ENCODE measurements around the gene ERI3.

Gene ERI3

DNA sequence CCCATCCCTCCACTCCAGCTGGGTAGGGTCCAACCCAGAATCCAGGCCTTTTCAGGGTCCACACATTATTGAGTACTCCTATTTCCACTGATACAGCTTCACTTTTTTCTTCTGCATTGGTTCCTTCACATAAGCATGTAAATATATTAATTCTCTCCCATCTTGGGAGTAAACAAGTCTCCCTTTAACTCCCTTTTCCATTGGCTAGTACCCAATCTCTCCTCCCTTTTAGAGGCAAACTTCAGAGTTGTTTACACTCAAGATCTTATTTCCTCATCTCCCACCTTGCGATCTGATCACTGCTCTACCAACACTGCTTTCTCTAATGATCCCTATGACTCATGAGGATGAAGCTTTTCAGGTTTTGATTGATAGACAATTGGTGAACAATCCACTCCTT lies 121.5 kb downstream of the ERI3 start:
- Mint-ChIP-seq H3K27ac (no peak overlapping the region), H3K9me3 (no peaks in the 10 kb centered on the region), H3K4me1 (peaks cover 9% of the 10 kb centered on the region), H3K27me3 (no peaks in the 10 kb centered on the region), H3K4me3 (no peak overlapping the region)
- DNase-seq (no peak), ATAC-seq (no peak)

DNA sequence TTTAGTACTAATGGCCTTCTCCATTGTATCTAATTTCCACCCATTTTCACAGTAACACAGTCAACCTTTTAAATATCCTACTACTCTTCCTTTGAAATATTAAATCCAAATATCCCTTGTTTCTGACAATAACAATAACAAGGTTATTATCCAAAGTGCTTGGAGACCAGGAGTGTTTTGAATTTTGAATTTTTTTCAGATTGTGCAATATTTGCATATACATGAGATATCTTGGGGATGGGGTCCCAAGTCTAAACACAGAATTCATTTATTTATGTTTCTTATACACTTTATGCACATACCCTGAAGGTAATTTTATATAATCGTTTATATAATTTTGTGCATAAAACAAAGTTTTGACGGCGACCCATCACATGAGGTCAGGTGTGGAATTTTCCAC lies 124.3 kb downstream of the ERI3 start:
- Mint-ChIP-seq H3K4me3 (no peak overlapping the region), H3K9me3 (no peaks in the 10 kb centered on the region), H3K27me3 (no peaks in the 10 kb centered on the region), H3K27ac (no peak overlapping the region), H3K4me1 (no peaks in the 10 kb centered on the region)
- ATAC-seq (no peak), DNase-seq (no peak)

DNA sequence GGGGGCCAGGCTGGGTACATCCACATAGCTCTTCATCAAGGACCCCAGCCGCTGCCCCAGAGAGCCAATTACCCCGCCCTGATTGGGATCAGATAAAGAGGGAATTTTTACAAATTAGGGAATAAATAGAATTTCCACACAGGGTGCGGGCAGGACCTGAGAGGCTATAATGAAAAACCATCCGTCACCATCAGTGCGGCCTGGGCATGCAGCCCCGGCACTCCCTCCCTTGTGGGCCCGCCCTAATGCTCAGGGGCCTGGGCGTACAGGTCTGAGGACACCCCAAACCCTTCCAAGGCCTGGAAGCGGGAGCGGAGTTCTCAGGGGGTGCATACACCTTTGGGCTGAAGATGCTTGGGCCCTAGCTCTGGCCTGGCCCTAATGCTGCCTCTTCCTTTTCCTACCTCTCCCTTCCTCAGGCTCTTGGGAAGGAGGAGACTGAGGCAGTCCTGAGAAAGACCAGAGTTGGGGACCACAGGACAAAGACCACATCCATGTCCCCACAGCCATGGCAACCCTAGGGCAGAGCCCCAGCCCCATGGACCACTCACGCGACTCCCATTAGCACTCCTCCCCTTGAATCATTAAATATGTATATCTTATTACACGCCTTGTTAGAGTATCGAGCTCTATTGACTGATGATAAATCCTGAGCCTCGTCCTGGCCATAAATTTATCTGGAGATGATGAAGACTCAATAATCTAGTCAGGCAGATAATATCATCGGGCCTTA lies 125.5 kb downstream of the ERI3 start:
- H3K9me3 Mint-ChIP-seq, result no peaks in the 10 kb centered on the region
- peak overlapping the region; percentile 7 to 51 for H3K27ac Mint-ChIP-seq
- DNase-seq (no peak), ATAC-seq (no peak)
- H3K27me3 Mint-ChIP-seq, result no peaks in the 10 kb centered on the region
- H3K4me1 Mint-ChIP-seq, result no peaks in the 10 kb centered on the region
- H3K4me3 Mint-ChIP-seq, result no peak overlapping the region

DNA sequence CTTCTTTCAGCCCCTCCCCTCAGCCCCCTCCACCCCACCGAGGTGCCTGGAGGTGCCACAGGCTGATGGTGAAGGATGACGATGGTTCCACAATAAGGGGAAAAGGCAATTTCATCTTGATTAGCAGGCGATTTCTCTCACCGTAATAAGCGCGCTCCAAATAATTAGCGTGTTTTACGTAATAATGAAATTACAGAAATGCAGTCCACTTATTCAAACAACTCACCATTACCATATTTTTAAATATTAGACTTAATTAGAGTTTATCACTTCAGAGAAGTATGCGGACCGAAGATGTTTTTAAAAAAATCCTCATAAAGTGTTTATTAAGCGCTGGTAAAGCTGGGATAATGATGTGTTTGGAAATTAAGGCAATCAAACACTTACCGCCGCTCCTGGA lies 126.8 kb downstream of the ERI3 start:
- peaks cover 6% of the 10 kb centered on the region for H3K4me1 Mint-ChIP-seq
- no peak overlapping the region for H3K27ac Mint-ChIP-seq
- no peak overlapping the region for H3K4me3 Mint-ChIP-seq
- H3K27me3 Mint-ChIP-seq, result no peaks in the 10 kb centered on the region
- DNase-seq, result no peak
- no peaks in the 10 kb centered on the region for H3K9me3 Mint-ChIP-seq
- ATAC-seq, result no peak

DNA sequence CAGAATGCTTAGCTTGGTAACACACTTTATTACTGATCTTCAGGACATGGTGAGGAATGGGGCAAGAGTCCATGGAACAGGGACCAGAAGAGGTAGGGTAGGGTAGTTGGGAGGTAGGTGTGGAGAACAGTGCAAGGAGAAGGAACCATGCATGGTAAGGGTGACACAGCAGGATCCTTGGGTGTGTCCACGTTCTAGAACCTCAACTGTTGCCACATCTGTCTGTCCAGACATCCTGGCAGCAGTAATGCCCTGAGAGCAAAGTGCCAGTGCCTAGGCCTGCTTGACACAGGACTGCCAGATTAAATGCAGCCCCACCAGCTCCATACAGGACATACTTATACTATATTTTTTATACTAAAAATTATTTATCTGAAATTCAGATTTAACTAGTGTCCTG lies 127.8 kb downstream of the ERI3 start:
- no peak for ATAC-seq
- Mint-ChIP-seq H3K27ac (no peak overlapping the region), H3K4me3 (no peak overlapping the region), H3K27me3 (no peaks in the 10 kb centered on the region), H3K4me1 (peaks cover 15% of the 10 kb centered on the region), H3K9me3 (no peaks in the 10 kb centered on the region)
- DNase-seq, result no peak

DNA sequence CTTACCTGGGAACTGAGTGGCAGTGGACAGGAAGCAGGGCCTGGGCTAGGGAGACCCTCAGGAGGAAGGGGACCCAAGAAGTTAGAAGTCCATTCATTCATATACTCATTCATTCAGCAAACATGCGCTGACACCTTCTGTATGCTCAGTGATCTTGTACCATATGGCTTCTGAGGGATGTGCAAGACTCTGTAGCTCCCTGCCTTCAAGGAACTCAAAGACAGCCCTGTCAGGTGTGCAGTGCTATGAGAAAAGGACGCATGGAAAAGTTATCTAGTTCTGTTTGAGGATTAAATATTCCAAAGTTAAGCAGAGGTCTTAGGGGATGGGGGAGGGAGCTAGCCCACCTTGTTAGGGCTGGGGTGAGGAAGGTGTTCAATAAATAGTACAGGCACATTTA lies 129.3 kb downstream of the ERI3 start:
- Mint-ChIP-seq H3K9me3 (no peaks in the 10 kb centered on the region), H3K27ac (no peak overlapping the region), H3K27me3 (no peaks in the 10 kb centered on the region), H3K4me3 (no peak overlapping the region), H3K4me1 (peaks cover 16% of the 10 kb centered on the region)
- DNase-seq (no peak), ATAC-seq (no peak)

GRCh38 chr1:44223187-44223610 lies 131.9 kb downstream of the ERI3 start:
- Mint-ChIP-seq H3K9me3 (no peaks in the 10 kb centered on the region), H3K27ac (peak overlapping the region; percentile 11 to 65)

GRCh38 chr1:44222397-44223186 lies 132.5 kb downstream of the ERI3 start:
- no peak for DNase-seq
- Mint-ChIP-seq H3K27me3 (no peaks in the 10 kb centered on the region), H3K9me3 (no peaks in the 10 kb centered on the region), H3K4me3 (no peak overlapping the region), H3K4me1 (peaks cover 21% of the 10 kb centered on the region), H3K27ac (peak overlapping the region in 1 of 2 donors; percentile 35)
- peak; percentile 13 for ATAC-seq

More at GRCh38 chr1:44223187-44223610, 131.9 kb downstream of the ERI3 start:
- no peak overlapping the region for H3K4me3 Mint-ChIP-seq
- H3K4me1 Mint-ChIP-seq, result peaks cover 21% of the 10 kb centered on the region
- no peak for DNase-seq
- no peaks in the 10 kb centered on the region for H3K27me3 Mint-ChIP-seq
- peak; percentile 31 for ATAC-seq

- DNase-seq, result no peak
- ATAC-seq, result no peak
- Mint-ChIP-seq H3K27ac (no peak overlapping the region), H3K9me3 (no peaks in the 10 kb centered on the region), H3K4me3 (no peak overlapping the region), H3K27me3 (no peaks in the 10 kb centered on the region), H3K4me1 (peaks cover 26% of the 10 kb centered on the region)
Measured at GRCh38 chr1:44221769-44222168, 133.3 kb downstream of the ERI3 start.

DNA sequence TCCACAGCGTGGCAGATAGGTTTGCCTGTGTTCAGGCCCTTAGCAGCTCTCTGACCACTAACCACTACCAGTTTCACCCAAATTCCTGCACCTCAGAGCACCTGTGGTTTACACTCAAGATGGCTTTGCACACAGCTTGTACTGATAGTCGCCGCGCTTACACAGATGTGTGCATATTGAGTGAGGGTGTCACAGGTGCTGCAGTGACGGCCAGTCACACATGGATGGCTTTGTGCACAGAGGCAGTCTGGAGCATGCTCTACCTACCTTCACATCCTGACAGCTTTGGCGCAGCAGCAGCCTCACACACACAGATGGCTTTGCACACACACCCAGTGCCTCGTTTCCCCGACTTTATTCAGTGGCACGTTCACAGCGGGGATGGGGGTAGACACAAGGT lies 134.3 kb downstream of the ERI3 start:
- DNase-seq (no peak), ATAC-seq (peak; percentile 37)
- no peak overlapping the region for H3K27ac Mint-ChIP-seq
- H3K27me3 Mint-ChIP-seq, result no peaks in the 10 kb centered on the region
- H3K4me3 Mint-ChIP-seq, result no peak overlapping the region
- no peaks in the 10 kb centered on the region for H3K9me3 Mint-ChIP-seq
- H3K4me1 Mint-ChIP-seq, result peaks cover 26% of the 10 kb centered on the region

GRCh38 chr1:44220001-44220751 lies 134.9 kb downstream of the ERI3 start:
- ATAC-seq (no peak), DNase-seq (no peak)
- Mint-ChIP-seq H3K4me1 (peaks cover 26% of the 10 kb centered on the region), H3K9me3 (no peaks in the 10 kb centered on the region), H3K27me3 (no peaks in the 10 kb centered on the region), H3K4me3 (no peak overlapping the region), H3K27ac (peak overlapping the region in 1 of 2 donors; percentile 29)

DNA sequence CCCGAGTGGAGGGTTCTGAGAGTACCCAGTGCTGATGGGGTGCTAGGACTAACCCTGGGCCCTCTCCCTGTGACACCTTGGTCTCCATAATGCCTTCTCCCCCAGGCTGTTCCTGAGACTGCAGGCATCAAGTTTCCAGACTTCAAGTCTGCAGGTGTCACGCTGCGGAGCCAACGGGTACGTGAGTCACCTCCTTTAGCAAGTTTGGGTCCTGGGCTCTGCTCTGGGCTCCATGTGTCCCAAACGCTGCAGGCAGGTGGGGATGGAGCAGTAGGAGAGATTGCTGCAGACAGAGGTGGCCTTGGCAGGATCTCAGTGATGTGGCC lies 135.8 kb downstream of the ERI3 start:
- Mint-ChIP-seq H3K4me3 (no peak overlapping the region), H3K27ac (no peak overlapping the region), H3K4me1 (peaks cover 32% of the 10 kb centered on the region), H3K9me3 (no peaks in the 10 kb centered on the region), H3K27me3 (no peaks in the 10 kb centered on the region)
- DNase-seq (no peak), ATAC-seq (no peak)

DNA sequence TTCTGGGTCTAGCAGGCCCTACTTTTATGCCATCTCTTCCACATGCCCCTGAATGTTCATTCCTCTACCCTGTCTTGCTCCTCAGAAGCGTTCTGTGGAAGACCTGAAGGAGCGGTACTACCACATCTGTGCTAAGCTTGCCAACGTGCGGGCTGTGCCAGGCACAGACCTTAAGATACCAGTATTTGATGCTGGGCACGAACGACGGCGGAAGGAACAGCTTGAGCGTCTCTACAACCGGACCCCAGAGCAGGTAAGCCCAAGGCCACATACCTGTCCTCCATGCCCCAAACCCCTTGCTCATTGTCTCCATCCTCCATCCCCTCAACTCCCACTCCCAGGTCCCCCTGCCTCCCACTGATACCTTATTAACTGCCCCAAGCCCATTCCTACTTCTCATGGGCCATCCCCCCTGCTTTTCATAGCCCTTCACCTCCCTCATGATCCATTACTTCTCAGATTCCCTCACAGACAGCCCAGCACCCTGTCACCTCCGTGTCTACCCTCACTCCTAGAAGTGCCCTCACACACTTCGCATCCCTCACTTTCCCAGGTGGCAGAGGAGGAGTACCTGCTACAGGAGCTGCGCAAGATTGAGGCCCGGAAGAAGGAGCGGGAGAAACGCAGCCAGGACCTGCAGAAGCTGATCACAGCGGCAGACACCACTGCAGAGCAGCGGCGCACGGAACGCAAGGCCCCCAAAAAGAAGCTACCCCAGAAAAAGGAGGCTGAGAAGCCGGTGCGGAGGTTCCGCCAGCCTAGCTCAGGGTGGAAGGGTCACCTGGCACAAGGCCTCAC lies 136.4 kb downstream of the ERI3 start:
- Mint-ChIP-seq H3K4me1 (peaks cover 36% of the 10 kb centered on the region), H3K9me3 (no peaks in the 10 kb centered on the region), H3K27ac (no peak overlapping the region), H3K27me3 (no peaks in the 10 kb centered on the region), H3K4me3 (no peak overlapping the region)
- DNase-seq (no peak), ATAC-seq (no peak)

DNA sequence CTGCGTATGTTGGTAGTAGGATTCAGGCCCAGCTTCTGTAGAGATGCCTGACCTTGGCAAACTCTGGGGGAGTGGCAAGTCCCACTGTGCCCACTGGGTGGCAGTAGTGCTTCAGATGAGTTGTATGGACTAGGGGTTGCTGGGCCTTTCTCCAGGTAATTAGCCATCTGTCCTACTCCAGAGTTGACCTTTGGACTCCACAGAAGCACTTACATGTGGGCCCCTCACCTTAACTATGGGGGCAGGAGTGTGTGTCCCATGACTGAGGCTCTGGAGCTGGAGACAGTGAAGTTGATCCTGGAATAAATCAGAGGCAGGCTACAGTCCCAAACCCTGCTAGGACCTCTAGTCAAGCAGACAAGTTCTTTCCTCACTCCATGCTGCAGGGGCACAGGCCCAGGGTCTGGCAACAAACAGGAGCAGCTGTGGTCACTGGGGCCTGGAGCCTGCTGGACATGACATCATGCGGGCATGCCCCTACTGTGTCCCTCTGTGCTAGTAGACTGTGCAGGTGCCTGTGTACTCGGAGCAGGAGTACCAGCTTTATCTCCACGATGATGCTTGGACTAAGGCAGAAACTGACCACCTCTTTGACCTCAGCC lies 137.1 kb downstream of the ERI3 start:
- Mint-ChIP-seq H3K27ac (no peak overlapping the region), H3K27me3 (no peaks in the 10 kb centered on the region), H3K9me3 (no peaks in the 10 kb centered on the region), H3K4me1 (peaks cover 32% of the 10 kb centered on the region), H3K4me3 (no peak overlapping the region)
- peak; percentile 70 to 71 for DNase-seq
- peak; percentile 55 for ATAC-seq

All from stimulated activated naive CD8-positive, alpha-beta T cell treated with anti-CD3 and anti-CD28 coated beads, Interleukin-15, amount 100 ng/mL, for 72 hours (primary cell).